GM18858 (cell line): ENCODE data around the gene PHLPP1.
"Not testable (repeated sequence)": the region's sequence is repeated elsewhere in the genome, so short reads cannot be mapped to it uniquely, and the experiment has no call there.

Experiments
- ATAC-seq: cut with Tn5 transposase; IDR thresholded peaks from one replicate; pipeline ENCODE4 v1.9.1; 2021; ENCODE audit not compliant: unreplicated experiment

The PHLPP1 gene

DNA sequence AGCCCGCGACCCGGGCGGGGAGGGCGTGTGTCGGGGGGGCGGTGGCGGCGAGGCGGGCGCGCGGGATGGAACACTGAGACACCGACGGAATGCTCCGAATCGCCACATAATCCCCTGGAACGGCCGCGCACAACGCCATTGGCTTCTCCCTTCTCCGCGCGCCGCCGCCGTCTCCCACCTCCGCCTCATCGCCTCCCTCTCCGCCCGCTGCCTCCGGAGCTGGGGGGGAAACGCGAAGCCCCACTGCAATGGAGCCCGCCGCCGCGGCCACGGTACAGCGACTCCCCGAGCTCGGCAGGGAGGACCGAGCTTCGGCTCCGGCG, at the start of gene PHLPP1:
Gene PHLPP1 (plus strand): TSS at position 106 of the 323 bp plus-strand sequence. CDS start 143 bp downstream, at position 249.
- ATAC-seq = peak; percentile 9

- no peak for ATAC-seq
These were observed 46.1 kb upstream of the PHLPP1 start for GRCh38 chr18:62669225-62669624.

- ATAC-seq = no peak
These were observed 44.8 kb upstream of the PHLPP1 start for GRCh38 chr18:62670573-62670972.

- no peak for ATAC-seq
These were observed 42.7 kb upstream of the PHLPP1 start for GRCh38 chr18:62672600-62672999.

DNA sequence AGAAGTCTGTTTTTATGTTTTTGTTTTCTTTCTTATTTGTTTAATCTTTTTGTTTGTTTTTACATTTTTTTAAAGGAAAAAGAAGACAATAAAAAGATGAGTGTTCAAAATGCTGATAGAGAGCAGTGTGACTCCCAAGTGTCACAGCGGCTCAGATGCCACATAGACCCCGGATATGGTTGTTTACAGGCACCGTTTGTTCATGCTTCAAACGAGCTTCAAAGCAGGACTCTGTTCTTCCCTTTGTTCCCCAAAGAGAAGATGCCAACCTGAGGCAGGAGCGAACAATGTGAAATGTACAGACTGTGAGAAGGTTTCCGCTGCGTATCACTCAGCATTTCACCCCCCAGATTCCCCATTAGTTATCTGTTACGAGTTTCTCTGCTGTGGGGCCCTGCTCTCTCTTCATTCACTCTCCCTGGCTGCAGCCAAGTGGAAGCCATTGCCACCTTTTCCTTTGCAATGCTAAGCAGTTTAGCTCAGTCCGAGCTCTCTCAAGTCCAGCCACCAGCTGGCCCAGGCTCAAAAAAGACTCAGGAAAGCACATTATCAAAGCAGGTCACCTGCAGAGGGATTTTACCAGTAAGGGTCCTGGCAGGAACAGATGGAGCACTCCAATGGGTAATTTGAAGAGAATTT, 36.4 kb upstream of the PHLPP1 start:
- ATAC-seq = no peak

DNA sequence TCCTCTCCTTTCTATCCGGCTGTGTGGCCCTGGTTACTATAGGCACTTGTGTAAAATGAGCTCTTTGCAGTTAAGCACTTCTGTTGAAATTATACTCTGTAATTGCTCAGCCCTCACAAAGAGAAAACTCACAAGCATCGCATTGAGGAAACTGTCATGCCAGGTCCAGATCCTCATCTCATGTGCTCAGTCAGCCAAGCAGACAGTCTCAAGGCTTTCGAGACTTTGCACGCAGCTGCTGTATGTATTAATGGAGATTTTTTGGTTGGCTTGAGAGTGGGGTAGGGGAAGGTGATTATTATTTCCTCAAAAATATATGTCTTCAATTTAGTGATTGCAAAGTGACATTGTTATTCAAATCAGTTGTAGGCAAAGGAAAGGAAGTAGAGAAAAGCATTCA, 33.0 kb upstream of the PHLPP1 start:
- no peak for ATAC-seq

DNA sequence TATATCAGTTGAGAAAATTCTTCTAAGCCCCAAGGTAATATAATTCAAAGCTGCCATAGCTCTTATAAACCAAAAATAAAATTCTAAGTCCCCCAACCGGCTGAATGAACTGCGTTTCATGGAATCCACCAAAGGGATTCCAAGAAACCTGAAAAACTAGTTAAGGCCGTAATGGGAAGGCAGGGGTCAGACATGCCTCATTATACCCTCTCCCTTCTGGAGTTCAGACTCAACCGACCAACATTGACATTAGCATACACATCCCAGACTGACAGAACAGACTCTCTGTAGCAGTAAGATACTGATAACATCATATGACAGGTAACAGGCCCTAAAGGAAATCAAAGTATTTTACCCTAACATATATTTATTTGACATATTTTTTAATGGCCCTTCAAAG, 31.4 kb upstream of the PHLPP1 start:
- no peak for ATAC-seq

GRCh38 chr18:62688743-62689317, 26.5 kb upstream of the PHLPP1 start:
- ATAC-seq = no peak

- no peak for ATAC-seq
These were observed 25.0 kb upstream of the PHLPP1 start for GRCh38 chr18:62690236-62690815.

- no peak for ATAC-seq
These were observed 21.7 kb upstream of the PHLPP1 start for GRCh38 chr18:62693659-62694058.

GRCh38 chr18:62697636-62698035, 17.7 kb upstream of the PHLPP1 start:
- ATAC-seq = no peak

DNA sequence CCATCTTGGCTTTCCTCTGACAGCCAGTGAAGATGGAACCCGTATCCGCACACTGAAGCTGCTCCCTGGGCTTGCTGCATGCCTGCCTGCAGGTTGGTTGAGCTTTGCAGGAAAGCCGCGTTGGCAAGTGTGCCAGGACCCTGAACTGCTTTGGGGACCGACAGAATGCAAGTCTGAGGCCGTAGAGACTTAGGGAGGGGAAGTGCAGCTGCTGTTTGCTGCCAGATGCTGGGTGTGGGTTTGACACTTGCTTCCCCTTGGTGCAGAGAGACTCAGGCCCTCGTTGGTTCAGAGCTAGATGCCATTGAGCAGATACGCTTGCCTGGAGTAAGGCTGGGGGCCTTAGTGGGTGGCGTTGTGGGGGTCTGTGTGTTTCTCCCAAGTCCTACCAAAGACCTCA, 13.1 kb upstream of the PHLPP1 start:
- no peak for ATAC-seq

GRCh38 chr18:62706879-62707278, 8.5 kb upstream of the PHLPP1 start:
- ATAC-seq = not testable (repeated sequence)

DNA sequence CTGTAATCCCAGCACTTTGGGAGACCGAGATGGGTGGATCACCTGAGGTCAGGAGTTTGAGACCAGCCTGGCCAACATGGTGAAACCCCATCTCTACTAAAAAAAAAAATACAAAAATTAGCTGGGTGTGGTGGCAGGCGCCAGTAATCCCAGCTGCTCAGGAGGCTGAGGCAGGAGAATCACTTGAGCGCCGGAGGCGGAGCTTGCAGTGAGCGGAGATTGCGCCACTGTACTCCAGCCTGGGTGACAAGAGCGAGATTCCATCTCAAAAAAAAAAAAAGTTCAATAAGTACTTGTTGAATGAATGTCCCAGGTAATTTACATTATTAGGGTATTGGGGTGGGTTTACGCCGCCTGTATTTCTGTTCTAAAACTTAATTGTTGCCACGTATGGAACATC, 5.4 kb upstream of the PHLPP1 start:
- ATAC-seq = not testable (repeated sequence)

DNA sequence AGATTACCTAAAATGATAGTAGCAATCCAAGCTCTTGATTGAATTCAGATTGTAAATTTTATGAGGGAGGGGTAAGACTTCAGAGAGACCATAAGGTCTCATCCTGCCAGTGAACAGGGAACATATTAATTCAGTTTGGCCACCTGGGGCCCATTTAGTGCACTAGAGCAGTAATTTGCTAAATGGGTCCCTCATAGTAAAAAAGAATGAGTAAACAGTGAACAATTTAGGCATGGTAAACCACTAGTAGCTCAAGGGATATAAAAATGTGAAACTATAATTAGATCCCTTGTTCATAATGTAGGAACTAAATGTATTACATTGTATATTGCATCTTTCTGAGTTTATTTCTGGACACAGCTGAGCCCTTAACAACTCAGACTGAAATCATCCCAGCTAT, 4.9 kb upstream of the PHLPP1 start:
- ATAC-seq = no peak

DNA sequence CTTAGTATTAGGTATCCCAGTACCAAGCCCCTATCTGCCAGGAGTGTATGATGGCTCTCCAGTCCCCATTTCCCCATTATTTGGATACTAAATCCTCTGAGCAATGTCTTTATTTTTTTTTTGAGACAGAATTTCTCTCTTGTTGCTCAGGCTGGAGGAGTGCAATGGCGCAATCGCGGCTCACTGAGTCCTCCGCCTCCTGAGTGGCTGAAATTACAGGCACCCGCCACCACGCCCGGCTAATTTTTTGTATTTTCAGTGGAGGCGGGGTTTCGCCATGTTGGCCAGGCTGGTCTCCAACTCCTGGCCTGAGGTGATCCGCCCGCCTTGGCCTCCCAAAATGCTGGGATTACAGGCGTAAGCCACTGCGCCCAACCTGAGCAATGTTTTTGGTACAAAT, 3.6 kb upstream of the PHLPP1 start:
- ATAC-seq = no peak

GRCh38 chr18:62713651-62714247, 1.6 kb upstream of the PHLPP1 start:
- ATAC-seq = no peak

DNA sequence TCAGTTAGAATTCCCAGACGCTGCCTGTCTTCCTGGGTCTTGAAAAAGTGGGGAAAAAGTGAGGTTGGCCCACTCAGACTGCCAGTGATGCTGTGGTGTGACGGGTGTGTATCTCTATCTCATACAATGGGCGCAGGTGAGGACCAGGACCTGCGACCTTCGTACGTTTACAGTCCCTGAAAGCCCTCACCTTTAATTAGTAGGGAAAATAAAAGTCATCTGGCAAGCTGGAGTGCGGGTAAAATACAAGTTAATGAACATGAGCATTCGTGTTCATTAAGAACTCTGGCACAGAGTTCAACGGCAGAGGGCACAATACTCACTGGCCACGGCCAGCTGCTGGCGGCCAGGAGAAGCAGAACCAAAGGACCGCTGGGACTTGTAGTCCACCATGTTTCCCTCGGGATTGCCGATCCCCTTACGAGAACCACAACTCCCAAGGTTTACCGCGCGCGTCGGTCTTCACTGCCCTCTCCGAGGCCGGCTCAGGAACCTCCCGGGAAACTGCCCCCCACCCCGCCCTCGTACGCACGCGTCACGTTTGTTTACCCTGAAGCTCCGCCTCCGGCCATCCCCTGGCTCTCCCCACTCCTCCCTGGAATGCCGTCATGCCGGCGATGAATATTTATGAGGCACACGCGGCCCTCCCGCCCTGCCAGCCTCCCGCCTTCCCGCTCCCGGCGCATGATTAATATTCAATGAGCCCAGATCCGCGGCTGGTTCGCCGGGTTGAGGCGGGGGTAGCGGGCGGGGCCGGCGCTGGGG, 488 bp upstream of the PHLPP1 start:
- peak; percentile 59 for ATAC-seq

GRCh38 chr18:62715759-62716615, 646 bp downstream of the PHLPP1 start:
- ATAC-seq = peak; percentile 22

GRCh38 chr18:62716619-62717168, 1.4 kb downstream of the PHLPP1 start:
- no peak for ATAC-seq
